Measurements from ENCODE around the gene CUEDC1.

CUEDC1 gene

GRCh38 chr17:57877803-57878377 lies 77.3 kb downstream of the CUEDC1 start:
- FAIRE-seq (no peak), DNase-seq (ENCODE audit: low spot score) (no peak)

- FAIRE-seq: no peak
- DNase-seq (ENCODE audit: low spot score): no peak
Measured at GRCh38 chr17:57876866-57877237, 78.4 kb downstream of the CUEDC1 start.

GRCh38 chr17:57876023-57876865 lies 79.0 kb downstream of the CUEDC1 start:
- FAIRE-seq (no peak), DNase-seq (ENCODE audit: low spot score) (peak; percentile 52)

DNA sequence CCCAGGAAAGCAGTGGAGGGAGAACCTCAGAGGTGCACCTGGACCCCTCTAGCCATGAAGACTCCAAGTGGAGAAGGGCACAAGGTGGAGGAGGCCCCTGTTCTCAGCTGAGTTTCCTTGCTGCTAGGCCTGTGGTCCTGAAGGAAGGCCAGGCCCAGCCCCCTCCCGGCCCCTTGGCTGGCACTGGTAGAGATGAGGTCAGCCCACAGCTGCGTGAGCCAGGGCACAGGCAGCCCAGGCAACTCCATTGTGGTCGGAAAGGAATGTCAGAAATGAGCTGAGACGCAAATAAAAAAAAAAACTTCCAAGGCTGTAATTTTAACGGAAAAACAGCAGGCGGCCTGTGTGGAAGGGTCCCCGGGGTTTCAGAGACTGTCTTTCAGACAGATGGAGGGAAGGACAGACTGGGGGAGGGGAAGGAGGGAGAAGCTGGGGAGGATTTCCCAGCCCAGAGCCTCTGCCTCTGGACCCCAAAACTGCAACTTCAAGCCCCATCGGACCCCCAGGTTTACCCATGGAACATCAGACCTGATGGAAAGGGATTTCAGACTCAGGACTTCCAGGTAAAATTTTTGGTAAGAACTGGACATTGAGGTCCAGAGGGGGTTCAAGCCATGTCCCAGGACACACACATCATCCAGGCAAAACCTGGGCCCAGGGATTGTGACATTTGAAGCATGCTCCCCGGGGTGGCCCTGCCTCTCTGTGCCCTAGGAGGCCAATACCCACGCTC lies 79.8 kb downstream of the CUEDC1 start:
- peak; percentile 98 for DNase-seq (ENCODE audit: low spot score)
- FAIRE-seq: peak; percentile 93

GRCh38 chr17:57874434-57875289 lies 80.5 kb downstream of the CUEDC1 start:
- peak; percentile 96 for DNase-seq (ENCODE audit: low spot score)
- FAIRE-seq: peak; percentile 91

DNA sequence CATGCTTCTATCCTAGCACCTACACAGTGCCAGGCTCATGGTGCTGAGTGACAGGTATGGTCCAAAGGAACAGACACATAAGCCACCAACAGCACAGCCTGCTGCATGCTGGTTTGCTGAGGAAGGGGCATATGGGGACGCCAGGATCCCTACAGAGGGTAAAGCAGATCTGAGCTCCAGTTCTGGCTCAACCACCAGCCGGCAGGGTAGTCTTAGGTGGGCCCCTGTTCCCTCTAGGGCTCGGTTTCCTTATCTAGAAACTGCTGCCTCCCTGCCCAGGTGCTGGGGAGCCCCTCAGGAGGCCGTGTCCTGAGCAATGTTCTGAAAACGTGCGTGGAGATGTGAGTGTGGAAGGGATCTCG lies 81.2 kb downstream of the CUEDC1 start:
- no peak for DNase-seq (ENCODE audit: low spot score)

DNA sequence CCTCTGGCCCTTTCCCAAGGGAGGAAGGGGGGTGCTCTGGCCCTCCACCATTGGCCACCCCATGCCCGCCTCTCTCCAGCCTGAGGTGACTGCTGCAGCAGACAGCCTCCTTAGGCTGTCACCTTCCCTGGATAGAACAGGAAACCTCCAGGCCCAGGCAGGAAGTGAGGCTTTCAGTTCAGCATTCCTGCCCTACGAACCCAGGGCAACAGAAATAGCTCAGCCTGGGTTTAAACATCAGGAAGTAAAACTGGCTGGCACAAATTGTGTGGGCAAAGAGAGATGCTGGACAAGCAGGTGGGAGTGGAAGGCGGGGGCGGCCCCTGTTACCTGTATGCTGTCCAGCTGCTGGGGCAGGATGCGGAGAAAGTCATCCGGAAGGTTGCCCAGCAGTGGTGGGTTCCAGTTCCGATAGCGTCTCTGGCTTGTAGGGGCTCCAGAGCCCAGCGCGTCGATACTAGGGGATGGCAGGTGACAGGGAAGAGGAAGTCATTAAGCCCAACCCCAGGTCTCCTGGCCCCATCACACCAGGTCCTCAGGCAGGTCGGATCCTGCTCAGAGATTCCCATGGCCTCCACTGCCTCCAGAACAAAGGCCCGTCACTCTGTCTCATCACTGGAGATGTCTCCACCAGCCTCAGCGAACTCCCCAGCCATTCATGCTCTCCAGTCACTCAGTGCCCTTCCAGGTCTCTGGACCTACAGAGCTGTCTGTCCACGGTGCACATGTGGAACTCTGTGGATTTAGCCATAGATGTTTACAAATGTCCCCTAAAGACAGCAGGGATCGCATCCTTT lies 81.8 kb downstream of the CUEDC1 start:
- DNase-seq (ENCODE audit: low spot score) (peak; percentile 30), FAIRE-seq (no peak)

More for the DNA sequence above, 81.2 kb downstream of the CUEDC1 start:
- no peak for FAIRE-seq

DNA sequence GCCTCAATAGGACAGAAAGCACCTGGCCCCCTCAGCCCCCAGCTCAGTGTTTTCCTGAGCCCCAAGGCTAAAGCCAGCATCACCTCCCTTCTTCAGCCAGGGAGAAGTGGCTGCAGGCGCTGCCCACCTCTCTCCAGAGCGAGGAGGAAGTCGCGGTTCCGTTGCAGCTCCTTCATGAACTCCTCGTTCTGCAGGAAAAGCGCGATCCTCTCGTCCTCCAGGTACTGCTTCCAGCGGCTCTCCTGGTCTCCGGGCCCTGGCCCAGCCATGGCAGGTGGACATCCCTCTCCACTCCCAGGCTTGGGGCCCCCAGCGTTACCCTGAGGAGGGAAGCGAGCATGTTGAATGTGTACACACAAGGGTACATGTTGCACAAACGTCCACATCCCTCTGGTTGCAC lies 82.7 kb downstream of the CUEDC1 start:
- DNase-seq (ENCODE audit: low spot score) (no peak), FAIRE-seq (no peak)

DNA sequence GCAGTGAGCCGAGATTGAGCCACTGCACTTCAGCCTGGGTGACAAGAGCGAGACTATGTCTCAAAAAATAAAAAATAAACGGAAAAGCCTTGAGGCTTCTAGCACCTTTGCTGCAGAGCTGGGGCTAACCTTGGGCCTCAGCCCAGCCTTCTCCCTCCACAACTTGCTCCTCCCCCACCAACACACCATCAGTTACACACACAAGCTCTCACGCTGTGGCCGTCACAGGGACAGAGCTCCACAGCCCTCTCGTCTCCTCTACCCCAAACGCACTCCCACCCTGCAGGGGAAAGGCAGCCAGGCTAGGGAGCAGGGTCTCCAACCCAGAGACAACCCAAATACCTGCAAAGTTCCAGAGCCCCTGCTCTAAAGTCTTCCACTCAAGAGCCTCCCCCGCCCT lies 83.3 kb downstream of the CUEDC1 start:
- DNase-seq (ENCODE audit: low spot score) (no peak), FAIRE-seq (no peak)

- DNase-seq (ENCODE audit: low spot score) (no peak), FAIRE-seq (no peak)
Measured at GRCh38 chr17:57871155-57871554, 84.1 kb downstream of the CUEDC1 start.

DNA sequence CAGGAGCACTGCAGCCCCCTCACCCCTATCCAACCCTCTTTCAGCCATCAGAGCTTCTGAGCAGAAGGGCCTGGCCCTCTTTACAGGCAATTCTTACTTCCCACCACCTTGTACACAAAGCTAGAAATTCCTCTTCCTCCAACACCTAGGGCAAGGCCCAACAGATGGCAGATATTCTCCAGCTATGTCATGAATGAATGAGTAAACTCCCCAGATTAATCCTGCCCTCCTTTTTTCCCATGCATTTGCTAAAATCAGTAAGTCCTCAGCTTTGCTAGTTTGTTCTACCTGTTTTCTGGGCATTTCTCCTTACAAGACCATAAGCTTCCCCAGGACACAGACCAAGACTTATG lies 85.0 kb downstream of the CUEDC1 start:
- no peak for DNase-seq (ENCODE audit: low spot score)
- FAIRE-seq: no peak

GRCh38 chr17:57869617-57870282 lies 85.5 kb downstream of the CUEDC1 start:
- DNase-seq (ENCODE audit: low spot score) (peak; percentile 66), FAIRE-seq (peak; percentile 79)

GRCh38 chr17:57868910-57869616 lies 86.1 kb downstream of the CUEDC1 start:
- DNase-seq (ENCODE audit: low spot score) (no peak), FAIRE-seq (no peak)

GRCh38 chr17:57868007-57868909 lies 87.0 kb downstream of the CUEDC1 start:
- peak; percentile 94 for DNase-seq (ENCODE audit: low spot score)
- FAIRE-seq: peak; percentile 93

DNA sequence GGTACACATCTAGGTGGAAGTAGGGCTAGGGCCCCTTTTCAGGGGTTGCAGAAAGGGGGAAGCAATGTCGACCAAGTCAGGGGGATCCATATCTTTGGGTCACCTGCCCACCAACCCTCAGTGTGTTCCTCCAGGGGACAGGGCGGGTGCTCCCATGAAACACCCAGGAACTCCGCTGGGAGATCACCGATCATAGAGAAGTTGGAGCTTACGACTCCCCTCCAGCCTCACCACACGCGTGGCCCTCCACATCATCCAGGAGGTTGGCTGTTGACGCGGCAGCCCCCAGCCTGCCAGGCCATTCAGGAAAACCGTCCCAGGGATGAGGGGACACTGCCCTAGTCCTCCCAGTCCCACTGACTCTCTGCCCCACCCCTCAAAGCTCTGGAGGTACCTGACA lies 88.1 kb downstream of the CUEDC1 start:
- FAIRE-seq (no peak), DNase-seq (ENCODE audit: low spot score) (no peak)

- no peak for FAIRE-seq
Measured at GRCh38 chr17:57866723-57867122, 88.5 kb downstream of the CUEDC1 start.

DNA sequence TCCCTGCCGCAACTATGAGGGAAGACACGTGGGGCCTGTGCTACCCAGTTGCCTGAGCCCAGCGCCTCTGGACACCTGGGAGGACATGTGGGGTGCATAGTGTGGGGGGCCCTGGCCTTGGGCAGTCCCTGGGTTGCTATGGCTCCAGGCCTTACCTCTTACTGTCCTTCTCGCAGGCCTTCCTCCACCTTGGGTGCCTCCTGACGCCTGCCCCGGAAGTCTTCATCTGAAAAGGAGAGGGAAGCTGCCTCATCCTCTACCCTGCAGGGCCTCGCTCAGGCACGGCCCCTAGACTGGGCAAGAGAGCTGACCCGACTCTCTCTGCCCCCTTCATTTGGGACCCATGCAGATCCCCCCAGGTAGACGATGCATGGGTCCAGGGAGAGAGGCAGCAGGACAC lies 88.9 kb downstream of the CUEDC1 start:
- DNase-seq (ENCODE audit: low spot score) (no peak), FAIRE-seq (no peak)

More at GRCh38 chr17:57866723-57867122, 88.5 kb downstream of the CUEDC1 start:
- DNase-seq (ENCODE audit: low spot score): no peak

GRCh38 chr17:57864273-57864672 lies 90.9 kb downstream of the CUEDC1 start:
- no peak for FAIRE-seq
- DNase-seq (ENCODE audit: low spot score): no peak
